Immature natural killer cell (primary cell): Measurements from ENCODE around the gene ZBTB20. TPM values are rescaled to one million over a fixed set of nuclear protein-coding genes. Genes with fewer than 3 reads are reported as not detected.

ENCODE experiments used
- DNase-seq, 3 donors: peaks; one replicate each; pipeline ENCODE4 v3.0.0; 2022; ENCODE audit warnings: mixed read lengths in 1 of 3
- H3K27ac Mint-ChIP-seq, 6 donors: one replicate each; pipeline ENCODE4 v1.8.0; 2020; ENCODE audit warnings: mixed read lengths in 6 of 6, mild to moderate bottlenecking in 5 of 6, inconsistent platforms in 4 of 6, moderate library complexity in 3 of 6
- H3K27me3 Mint-ChIP-seq, 3 donors: one replicate each; pipeline ENCODE4 v1.8.0; 2020 to 2021; ENCODE audit warnings: low read depth in 3 of 3, mild to moderate bottlenecking in 3 of 3, mixed read lengths in 3 of 3, moderate library complexity in 3 of 3, inconsistent platforms in 1 of 3
- H3K36me3 Mint-ChIP-seq, 3 donors: one replicate each; pipeline ENCODE4 v1.8.0; 2020; ENCODE audit warnings: mixed read lengths in 3 of 3, inconsistent platforms in 2 of 3, mild to moderate bottlenecking in 2 of 3
- H3K4me1 Mint-ChIP-seq, 2 donors: one replicate each; pipeline ENCODE4 v1.8.0; 2020; ENCODE audit warnings: inconsistent platforms in 2 of 2, mild to moderate bottlenecking in 2 of 2, mixed read lengths in 2 of 2, moderate library complexity in 1 of 2
- H3K4me3 Mint-ChIP-seq, 5 donors: one replicate each; pipeline ENCODE4 v1.8.0; 2020; ENCODE audit warnings: mild to moderate bottlenecking in 5 of 5, mixed read lengths in 5 of 5, inconsistent platforms in 3 of 5, moderate library complexity in 3 of 5
- H3K9me3 Mint-ChIP-seq, 6 donors: one replicate each; pipeline ENCODE4 v1.8.0; 2020; ENCODE audit warnings: mild to moderate bottlenecking in 6 of 6, mixed read lengths in 6 of 6, inconsistent platforms in 4 of 6, moderate library complexity in 3 of 6
- polyA plus RNA-seq, 3 donors: library from polyadenylated mRNA; unstranded; fragments of 300-500 nt; fragmentation: Illumina TruSeq; gene quantifications; one replicate each; pipeline ENCODE4 v1.2.3, GENCODE V29; 2021

Gene ZBTB20
- polyA plus RNA-seq, 3 donors from 2014 or later = 7.2 to 21.3 (median 16.5) TPM

DNA sequence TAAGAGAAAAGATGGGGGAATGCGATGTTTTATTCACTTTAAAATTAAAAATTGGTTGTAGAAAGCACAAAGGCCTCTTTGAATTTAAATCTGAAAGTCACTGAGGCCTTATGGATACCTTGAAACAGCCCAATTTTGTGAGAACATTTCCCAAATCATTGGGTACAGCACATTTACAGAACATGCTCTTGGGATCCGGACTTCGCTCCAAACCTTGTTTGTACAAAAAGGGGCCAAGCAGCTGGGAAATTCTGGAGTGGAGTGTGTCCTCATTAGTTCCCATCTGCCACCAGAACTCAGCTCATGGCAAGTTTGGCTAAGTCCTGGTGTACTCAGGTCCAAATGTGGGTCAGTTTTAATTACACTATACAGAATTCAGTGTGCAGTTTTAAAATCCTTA, 254.2 kb downstream of the ZBTB20 start:
- no peaks in the 10 kb centered on the region for H3K9me3 Mint-ChIP-seq
- peaks cover 0 to 3% (median 0%) of the 10 kb centered on the region in 3 donors for H3K36me3 Mint-ChIP-seq
- H3K27me3 Mint-ChIP-seq = no peaks in the 10 kb centered on the region
- H3K27ac Mint-ChIP-seq = no peak overlapping the region
- no peak for DNase-seq
- no peak overlapping the region for H3K4me3 Mint-ChIP-seq
- H3K4me1 Mint-ChIP-seq = peaks cover 0 to 7% of the 10 kb centered on the region in 2 donors

DNA sequence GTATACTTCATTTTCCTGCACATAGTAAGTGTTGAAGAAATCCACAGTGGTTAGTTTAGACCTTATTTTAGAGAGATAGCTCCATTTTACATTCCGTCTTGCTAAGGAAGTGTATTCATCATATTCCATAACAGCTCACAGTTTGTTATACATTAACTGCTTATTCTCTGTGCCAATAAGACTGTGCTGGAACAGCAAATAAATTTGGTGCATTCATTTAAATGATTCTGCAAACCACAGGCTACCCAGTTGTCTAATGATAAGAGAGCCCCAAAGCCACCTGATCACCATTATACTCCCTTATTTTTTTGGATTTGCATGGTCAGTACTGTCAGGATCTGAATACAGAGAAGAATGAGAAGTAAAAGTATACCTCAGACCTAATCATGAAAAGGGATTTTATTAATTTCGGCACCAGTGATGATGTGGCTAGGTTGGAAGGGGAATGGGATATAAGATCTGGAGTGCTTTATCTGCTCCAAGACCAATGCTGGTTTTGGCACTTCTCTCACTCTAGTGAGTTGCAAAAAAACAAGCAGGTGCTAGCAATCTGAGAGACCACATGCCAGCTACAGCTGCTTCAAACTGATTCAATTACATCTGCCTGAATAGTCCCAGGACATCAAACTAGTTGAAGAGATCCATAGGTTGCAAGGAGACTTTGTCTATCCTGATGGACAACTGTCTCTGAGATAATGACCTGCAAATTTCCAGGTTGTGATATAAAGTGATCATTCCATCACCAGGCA, 254.8 kb downstream of the ZBTB20 start:
- H3K27ac Mint-ChIP-seq = no peak overlapping the region
- no peaks in the 10 kb centered on the region for H3K9me3 Mint-ChIP-seq
- no peak overlapping the region for H3K4me3 Mint-ChIP-seq
- H3K4me1 Mint-ChIP-seq = peaks cover 0 to 7% of the 10 kb centered on the region in 2 donors
- H3K27me3 Mint-ChIP-seq = peaks cover 0 to under 1% (median 0%) of the 10 kb centered on the region in 3 donors
- peaks cover 0 to 3% (median 0%) of the 10 kb centered on the region in 3 donors for H3K36me3 Mint-ChIP-seq
- no peak for DNase-seq

DNA sequence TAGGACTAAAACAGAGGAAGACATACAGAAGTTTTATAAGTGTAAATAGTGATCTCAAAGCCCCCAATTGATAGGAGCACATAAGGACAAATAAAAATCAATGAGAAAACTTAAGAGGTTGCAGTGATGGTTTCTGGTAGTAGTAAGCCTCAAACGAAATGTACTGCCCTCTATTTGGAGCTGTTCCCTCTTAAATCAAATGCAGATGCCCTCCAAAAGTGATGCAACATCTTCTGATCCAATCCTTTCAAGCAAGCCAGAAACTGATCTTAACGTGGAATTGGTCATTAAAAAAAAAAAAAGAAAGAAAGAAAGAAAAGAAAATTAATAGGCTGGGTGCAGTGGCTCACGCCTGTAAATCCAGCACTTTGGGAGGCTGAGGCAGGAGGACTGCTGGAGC, 259.3 kb downstream of the ZBTB20 start:
- no peak for DNase-seq
- H3K9me3 Mint-ChIP-seq = no peaks in the 10 kb centered on the region
- peaks cover 0 to 2% (median 0%) of the 10 kb centered on the region in 3 donors for H3K27me3 Mint-ChIP-seq
- peaks cover 0 to 7% of the 10 kb centered on the region in 2 donors for H3K4me1 Mint-ChIP-seq
- H3K27ac Mint-ChIP-seq = no peak overlapping the region
- peaks cover 0 to 4% (median 0%) of the 10 kb centered on the region in 3 donors for H3K36me3 Mint-ChIP-seq
- H3K4me3 Mint-ChIP-seq = no peak overlapping the region

DNA sequence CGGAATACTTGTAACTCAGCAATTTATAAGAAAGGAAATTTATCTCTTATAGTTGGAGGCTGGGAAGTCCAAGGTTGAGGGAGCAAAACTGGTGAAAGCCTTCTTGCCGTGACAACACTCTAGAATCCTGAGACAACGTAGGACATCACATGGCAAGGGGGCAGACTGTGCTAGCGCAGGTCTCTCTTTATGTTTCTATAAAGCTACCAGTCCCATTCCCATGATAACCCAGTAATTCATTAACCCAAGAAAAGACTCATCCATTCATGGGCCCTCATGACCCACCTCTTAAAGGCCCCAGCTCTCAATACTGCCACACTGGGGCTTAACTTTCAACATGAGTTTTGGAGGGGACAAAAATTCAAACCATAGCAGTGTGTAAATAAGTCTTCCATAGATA, 260.2 kb downstream of the ZBTB20 start:
- peaks cover 0 to 2% (median 0%) of the 10 kb centered on the region in 3 donors for H3K27me3 Mint-ChIP-seq
- peaks cover 0 to 4% (median 0%) of the 10 kb centered on the region in 3 donors for H3K36me3 Mint-ChIP-seq
- DNase-seq = no peak
- H3K27ac Mint-ChIP-seq = no peak overlapping the region
- H3K4me3 Mint-ChIP-seq = no peak overlapping the region
- no peaks in the 10 kb centered on the region for H3K9me3 Mint-ChIP-seq
- H3K4me1 Mint-ChIP-seq = no peaks in the 10 kb centered on the region

DNA sequence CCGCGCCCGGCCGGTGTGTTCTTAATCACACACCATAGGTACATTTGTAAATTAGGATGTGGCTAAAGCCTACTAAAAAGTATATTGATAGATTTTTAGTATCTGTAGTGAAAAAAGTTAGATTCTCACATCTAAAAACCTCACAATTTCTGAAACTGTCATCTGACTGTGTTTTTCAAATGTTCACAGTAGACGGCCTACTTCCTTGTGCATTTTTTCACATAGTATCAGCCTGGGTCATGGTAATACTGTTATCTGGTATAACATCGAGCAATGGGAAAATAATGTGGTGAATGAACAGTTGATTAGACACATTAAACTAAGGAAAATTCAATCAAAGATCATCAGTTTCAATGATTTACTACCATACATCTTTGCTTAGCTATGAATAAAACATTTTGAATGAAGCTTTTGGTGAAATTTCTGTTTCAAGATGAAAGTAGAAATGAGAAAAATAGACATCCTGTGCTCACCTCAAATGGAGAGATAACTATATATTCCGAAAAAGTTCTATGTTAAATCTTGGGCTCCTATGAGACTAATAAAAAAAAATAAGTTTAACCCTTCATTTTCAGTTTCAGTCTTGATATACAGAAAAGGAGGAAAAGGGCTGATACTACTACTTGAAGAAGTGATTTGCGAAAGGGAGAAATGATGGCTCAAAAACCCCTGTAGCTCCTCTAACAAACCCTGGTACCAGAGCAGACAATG, 262.7 kb downstream of the ZBTB20 start:
- peaks cover 0 to 4% (median 0%) of the 10 kb centered on the region in 3 donors for H3K36me3 Mint-ChIP-seq
- peaks cover 0 to 2% (median 0%) of the 10 kb centered on the region in 3 donors for H3K27me3 Mint-ChIP-seq
- no peak overlapping the region for H3K27ac Mint-ChIP-seq
- DNase-seq = no peak
- no peak overlapping the region for H3K4me3 Mint-ChIP-seq
- no peaks in the 10 kb centered on the region for H3K9me3 Mint-ChIP-seq
- peaks cover 0 to 1% of the 10 kb centered on the region in 2 donors for H3K4me1 Mint-ChIP-seq

DNA sequence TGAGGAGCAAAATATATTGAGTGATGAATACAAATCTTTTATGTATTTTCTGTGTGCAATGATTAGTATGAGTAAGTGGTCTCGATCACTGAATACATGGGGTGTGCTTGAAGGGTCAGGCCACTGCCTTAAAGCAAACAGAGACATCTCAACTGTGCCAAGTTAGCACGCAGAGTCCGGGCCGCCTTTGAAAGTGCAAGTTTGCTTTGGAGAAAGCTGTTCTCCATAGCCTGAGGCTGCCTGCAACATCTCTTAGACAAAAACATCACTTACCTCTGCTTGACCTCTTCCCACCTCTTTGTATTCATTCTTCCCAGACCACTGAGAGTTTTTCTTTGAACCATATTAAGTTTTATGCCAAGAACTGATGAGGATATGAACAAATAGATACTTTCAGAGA, 267.0 kb downstream of the ZBTB20 start:
- peaks cover 1 to 4% of the 10 kb centered on the region in 2 donors for H3K4me1 Mint-ChIP-seq
- H3K36me3 Mint-ChIP-seq = peaks cover 0 to 6% (median 3%) of the 10 kb centered on the region in 3 donors
- no peak overlapping the region for H3K4me3 Mint-ChIP-seq
- no peaks in the 10 kb centered on the region for H3K9me3 Mint-ChIP-seq
- no peak overlapping the region for H3K27ac Mint-ChIP-seq
- no peak for DNase-seq
- H3K27me3 Mint-ChIP-seq = no peaks in the 10 kb centered on the region

DNA sequence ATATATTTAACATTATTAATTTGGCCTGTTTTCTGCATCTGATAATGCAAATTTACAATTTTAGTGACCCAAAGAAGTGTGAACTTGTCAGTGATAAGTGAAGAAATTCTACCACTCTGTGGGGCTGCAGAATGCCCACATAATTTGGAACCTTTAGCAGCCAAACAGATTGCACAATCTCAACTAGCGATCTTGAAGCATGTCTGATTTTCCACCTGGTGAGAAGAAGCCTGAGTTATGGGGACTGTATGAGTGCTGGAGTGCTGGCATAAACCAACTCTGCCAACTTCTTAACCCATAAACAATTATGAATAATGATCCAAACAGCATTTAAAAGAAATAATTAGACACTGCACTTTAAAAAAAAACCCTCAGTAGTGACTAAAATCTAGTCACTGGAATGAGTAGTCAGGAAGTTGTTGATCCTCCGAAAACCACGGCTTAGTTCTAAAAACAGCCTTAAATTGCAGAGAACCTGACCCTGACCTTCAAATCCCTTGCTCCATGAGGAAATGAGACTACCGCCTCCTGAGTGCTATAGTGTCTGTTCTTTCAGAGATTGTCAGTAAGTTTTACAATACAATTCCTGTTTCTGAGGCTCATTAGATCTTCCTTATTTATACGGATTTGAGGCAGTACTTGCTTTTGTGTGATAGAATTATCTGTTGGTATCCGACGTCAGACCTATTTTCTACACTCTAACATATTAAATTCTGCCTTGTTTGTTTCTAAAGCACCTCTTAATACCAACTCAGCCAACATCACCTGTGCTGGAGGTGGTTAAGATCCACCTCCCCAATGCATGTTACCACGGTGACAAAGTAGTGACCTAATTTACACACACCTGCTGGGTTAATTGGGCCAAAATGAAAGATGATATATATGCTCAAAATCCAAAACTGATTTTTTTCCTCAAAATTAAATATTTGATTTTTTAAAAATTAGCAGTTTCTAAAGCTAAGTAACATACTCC, 267.7 kb downstream of the ZBTB20 start:
- H3K27me3 Mint-ChIP-seq = no peaks in the 10 kb centered on the region
- H3K4me3 Mint-ChIP-seq = no peak overlapping the region
- no peak overlapping the region for H3K27ac Mint-ChIP-seq
- peaks cover 1 to 4% of the 10 kb centered on the region in 2 donors for H3K4me1 Mint-ChIP-seq
- DNase-seq = no peak
- H3K9me3 Mint-ChIP-seq = no peaks in the 10 kb centered on the region
- peaks cover 0 to 6% (median 3%) of the 10 kb centered on the region in 3 donors for H3K36me3 Mint-ChIP-seq

DNA sequence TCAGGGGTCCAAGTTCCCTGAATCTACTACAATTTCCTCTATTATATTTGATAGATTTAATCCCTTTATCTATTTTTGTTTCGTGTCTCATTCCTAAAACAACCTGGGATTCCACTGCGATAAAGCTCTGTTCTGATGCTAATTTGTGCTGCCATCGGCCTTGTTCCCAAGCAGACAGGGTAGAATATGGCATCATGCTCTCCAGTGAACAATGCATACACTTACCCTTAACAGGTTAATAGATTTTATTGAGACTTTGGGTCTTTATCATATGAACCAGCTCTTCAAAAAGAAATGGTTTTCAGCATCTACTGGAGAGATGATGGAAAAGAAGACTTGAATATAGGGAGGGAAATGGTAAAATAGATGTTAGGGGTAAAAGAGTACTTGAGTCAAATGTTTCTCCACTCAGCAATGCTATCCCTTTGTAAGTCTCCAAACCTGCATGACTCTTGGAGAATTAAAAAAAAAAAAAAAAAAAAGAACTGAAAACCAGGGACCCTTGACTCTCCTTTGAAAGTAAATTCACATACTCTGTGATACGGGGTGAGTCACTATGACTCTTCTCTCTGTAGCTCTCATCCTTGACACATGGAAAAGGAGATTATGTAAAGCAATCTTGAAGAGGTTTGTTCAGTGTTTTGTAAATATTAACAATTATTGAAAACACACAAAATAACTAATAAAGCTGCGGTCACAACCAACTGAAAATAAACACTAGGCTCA, 268.8 kb downstream of the ZBTB20 start:
- H3K9me3 Mint-ChIP-seq = no peaks in the 10 kb centered on the region
- H3K4me3 Mint-ChIP-seq = no peak overlapping the region
- H3K36me3 Mint-ChIP-seq = peaks cover 0 to 6% (median 3%) of the 10 kb centered on the region in 3 donors
- H3K27ac Mint-ChIP-seq = no peak overlapping the region
- peaks cover 1 to 4% of the 10 kb centered on the region in 2 donors for H3K4me1 Mint-ChIP-seq
- no peaks in the 10 kb centered on the region for H3K27me3 Mint-ChIP-seq
- DNase-seq = no peak

DNA sequence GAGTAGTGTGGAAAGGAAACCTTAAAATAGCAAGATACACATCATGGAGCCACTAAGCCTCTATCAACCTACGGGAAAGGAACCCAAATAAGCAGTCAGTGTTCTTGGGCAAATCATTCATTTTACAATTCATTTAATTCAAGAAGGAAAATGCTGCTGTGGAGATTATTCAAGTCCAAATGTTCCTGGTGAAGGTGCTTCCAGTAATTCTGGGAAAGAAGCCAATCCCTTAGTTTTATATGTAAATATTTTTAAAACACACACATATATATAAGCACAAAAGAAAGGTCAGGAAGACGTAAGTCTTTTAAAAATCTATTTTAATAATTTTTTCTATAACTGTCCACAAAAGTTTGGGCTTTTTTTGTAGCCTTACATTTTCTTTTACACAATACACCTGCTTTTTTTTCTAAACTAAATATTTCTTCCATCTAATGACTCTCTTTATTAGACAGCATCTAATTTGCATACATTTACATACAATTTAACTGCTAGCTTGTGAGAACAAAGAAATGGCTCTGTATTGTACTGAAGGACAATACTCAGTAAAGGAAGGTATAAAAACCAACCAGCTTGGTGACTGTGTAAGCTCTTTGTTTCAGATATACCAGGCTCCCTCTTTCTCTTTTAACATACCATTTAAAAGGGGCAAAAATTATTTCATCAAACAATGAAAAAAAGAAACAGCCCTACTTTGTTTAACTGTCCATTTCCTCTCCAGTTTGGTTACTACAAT, 269.5 kb downstream of the ZBTB20 start:
- H3K9me3 Mint-ChIP-seq = no peaks in the 10 kb centered on the region
- DNase-seq = no peak
- H3K4me3 Mint-ChIP-seq = no peak overlapping the region
- H3K27me3 Mint-ChIP-seq = no peaks in the 10 kb centered on the region
- no peak overlapping the region for H3K27ac Mint-ChIP-seq
- H3K4me1 Mint-ChIP-seq = peaks cover 1 to 4% of the 10 kb centered on the region in 2 donors
- H3K36me3 Mint-ChIP-seq = peaks cover 0 to 6% (median 3%) of the 10 kb centered on the region in 3 donors

DNA sequence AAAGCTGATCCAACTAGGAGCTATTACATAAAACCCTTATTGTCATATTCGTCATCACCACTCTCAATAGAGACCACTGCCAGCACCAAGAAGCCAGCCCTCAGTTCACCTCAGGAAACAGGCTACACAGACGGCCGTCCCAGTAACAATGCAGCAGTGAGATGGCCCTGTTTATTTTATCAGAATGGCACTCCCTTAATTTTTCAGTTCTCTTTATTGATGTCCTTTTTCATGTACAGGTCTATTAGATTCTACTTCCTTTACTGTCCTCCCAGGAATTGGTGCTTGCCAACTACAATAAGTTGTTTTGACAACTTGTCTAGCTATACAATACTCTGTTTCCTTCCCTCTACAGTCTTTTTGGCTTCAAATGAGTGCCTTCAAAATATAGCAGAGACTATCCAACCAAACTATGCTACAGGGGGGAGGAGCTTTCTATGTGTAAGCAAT, 272.5 kb downstream of the ZBTB20 start:
- Mint-ChIP-seq H3K9me3 (no peaks in the 10 kb centered on the region), H3K4me3 (no peak overlapping the region), H3K27ac (no peak overlapping the region), H3K36me3 (peaks cover 0 to 15% (median 9%) of the 10 kb centered on the region in 3 donors), H3K27me3 (no peaks in the 10 kb centered on the region), H3K4me1 (peaks cover 1 to 4% of the 10 kb centered on the region in 2 donors)
- DNase-seq = no peak

DNA sequence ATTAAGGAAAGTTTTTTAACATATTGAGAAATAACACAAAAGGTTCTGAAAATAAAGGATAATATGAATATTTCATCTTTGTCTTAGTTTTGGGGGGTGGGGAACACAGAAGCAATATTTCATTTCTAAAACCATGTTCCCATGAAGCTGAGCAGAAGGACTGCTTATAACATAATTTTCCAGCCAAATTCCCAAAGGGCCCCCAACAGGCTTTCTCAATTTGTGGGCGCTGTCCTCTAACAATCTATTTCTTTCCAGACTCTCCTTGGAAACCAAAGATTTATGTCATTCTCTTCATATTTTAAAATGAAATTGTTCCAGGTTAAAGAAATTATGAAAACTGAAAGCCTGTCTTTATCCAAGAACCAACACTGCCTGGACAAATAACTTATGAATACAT, 273.5 kb downstream of the ZBTB20 start:
- Mint-ChIP-seq H3K4me3 (no peak overlapping the region), H3K36me3 (peaks cover 0 to 14% (median 9%) of the 10 kb centered on the region in 3 donors), H3K27ac (no peak overlapping the region), H3K27me3 (no peaks in the 10 kb centered on the region), H3K9me3 (no peaks in the 10 kb centered on the region), H3K4me1 (peaks cover 0 to 1% of the 10 kb centered on the region in 2 donors)
- no peak for DNase-seq

DNA sequence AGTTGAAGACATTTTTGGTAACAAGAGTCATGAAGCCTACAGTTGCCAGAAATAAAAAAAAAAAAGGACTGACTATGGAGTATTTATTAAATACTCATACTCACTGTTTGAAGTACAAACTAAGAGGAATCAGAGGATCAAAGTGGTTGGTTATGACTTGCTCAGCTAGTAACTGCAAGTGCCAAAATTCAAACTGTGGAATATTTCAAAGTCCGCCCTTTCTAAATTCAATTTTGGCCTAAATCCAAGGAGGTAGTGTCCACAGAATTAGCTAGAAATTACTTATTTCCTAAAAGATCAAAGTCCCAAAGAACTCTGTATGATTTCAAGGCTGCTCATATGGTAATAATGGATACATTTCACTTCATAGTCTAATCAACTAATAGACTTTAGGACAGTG, 274.5 kb downstream of the ZBTB20 start:
- no peaks in the 10 kb centered on the region for H3K4me1 Mint-ChIP-seq
- no peaks in the 10 kb centered on the region for H3K27me3 Mint-ChIP-seq
- no peak overlapping the region for H3K27ac Mint-ChIP-seq
- no peaks in the 10 kb centered on the region for H3K9me3 Mint-ChIP-seq
- peaks cover 0 to 12% (median 9%) of the 10 kb centered on the region in 3 donors for H3K36me3 Mint-ChIP-seq
- no peak for DNase-seq
- no peak overlapping the region for H3K4me3 Mint-ChIP-seq
